ENCODE data around the gene PICK1.

- TF ChIP-seq ZNF24 (IDR thresholded peaks at IDR 0.05) (no peak), ZNF839 (CRISPR knock-in tag; IDR thresholded peaks at IDR 0.05; ENCODE audit: borderline replicate concordance) (no peak), BRD4 (CRISPR knock-in tag; IDR thresholded peaks at IDR 0.05) (no peak), E2F1 (CRISPR knock-in tag; IDR thresholded peaks at IDR 0.05) (no peak)
Observed at GRCh38 chr22:38071421-38072321, 14.5 kb downstream of the PICK1 start.

Data from HepG2 (cell line).